Peyer's patch (tissue), 4 donors: Measurements from ENCODE around the gene PCBP2. TPM values are rescaled to one million over a fixed set of nuclear protein-coding genes. Genes with fewer than 3 reads are reported as not detected.
A peak's percentile ranks its signal among the peaks of the same experiment; 100 is the strongest.
"Not testable (repeated sequence)": the region's sequence is repeated elsewhere in the genome, so short reads cannot be mapped to it uniquely, and the experiment has no call there.

ENCODE experiments used
- DNase-seq, 3 donors: peaks; one replicate each; pipeline ENCODE4 v3.0.0-alpha.2; 2017 to 2019
- H3K27ac ChIP-seq, 4 donors: fragments of 200-600 bp; sonication (generic); one replicate each; pipeline ENCODE4 v1.5.1; 2016 to 2019
- H3K27me3 ChIP-seq, 2 donors: fragments of 200-600 bp; sonication (generic); one replicate each; pipeline ENCODE4 v1.5.1; 2019
- H3K36me3 ChIP-seq, 3 donors: fragments of 200-600 bp; sonication (generic); one replicate each; pipeline ENCODE4 v1.5.1; 2016 to 2019
- H3K4me1 ChIP-seq, 4 donors: fragments of 200-600 bp; sonication (generic); one replicate each; pipeline ENCODE4 v1.5.1; 2016 to 2019
- H3K4me3 ChIP-seq, 4 donors: fragments of 200-600 bp; sonication (generic); 1 replicate in 3 of 4; 2 replicates in 1 of 4; pipeline ENCODE4 v1.5.1; 2016 to 2019; ENCODE audit warnings: mild to moderate bottlenecking in 1 of 4
- H3K9me3 ChIP-seq, 4 donors: fragments of 200-600 bp; sonication (generic); one replicate each; pipeline ENCODE4 v1.5.1; 2016 to 2019; ENCODE audit warnings: mild to moderate bottlenecking in 1 of 4
- POLR2A ChIP-seq, 2 donors: fragments of 450-650 bp; IDR thresholded peaks; one replicate each; pipeline ENCODE4 v1.5.1; 2017; ENCODE audit warnings: antibody characterized with exemption in 2 of 2, mild to moderate bottlenecking in 2 of 2, moderate library complexity in 2 of 2
- total RNA-seq, 4 donors: library from RNA; depleted of rRNA; stranded (reverse); fragments of >200 nt; gene quantifications; one replicate each; pipeline ENCODE4 v1.1.0, GENCODE V29; 2016
- TF ChIP-seq, protein P1 (sequence below), 6 experiments: fragments of 450-650 bp in 4 of 6; fragments of 200-600 bp in 2 of 6; sonication (generic) in 1 of 6; IDR thresholded peaks; one replicate each; pipeline ENCODE4 v1.5.1; 2017 to 2019; ENCODE audit warnings: antibody characterized with exemption in 6 of 6, mild to moderate bottlenecking in 3 of 6, moderate library complexity in 1 of 6

Gene PCBP2
- total RNA-seq, 4 donors from 2014 or later, result 384 to 549 (median 500) TPM

DNA sequence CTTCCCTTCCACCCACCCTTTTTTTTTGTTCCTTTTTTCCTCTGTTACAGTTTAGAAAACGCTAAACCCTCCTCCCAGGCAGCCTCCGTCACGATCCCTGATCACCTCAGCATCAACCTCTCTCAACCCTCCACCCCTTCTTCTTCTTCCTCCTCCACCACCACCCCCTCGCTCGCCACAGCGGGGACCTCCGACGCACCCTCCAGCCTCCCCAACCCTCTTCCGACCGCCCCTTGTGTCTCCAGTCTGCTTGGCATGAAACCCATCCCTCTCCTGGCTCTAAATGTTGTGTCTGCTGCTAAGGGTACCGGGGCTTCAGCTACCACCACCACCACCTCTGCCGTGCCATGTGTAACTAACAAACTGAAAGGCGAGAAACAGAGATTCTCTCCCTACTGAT lies 22.9 kb downstream of the PCBP2 start:
- Histone ChIP-seq H3K36me3 (peaks cover 0 to 99% (median 0%) of the 10 kb centered on the region in 3 donors), H3K9me3 (no peaks in the 10 kb centered on the region), H3K4me1 (peaks cover 0 to 5% (median 0%) of the 10 kb centered on the region in 4 donors), H3K4me3 (no peak overlapping the region), H3K27ac (no peak overlapping the region), H3K27me3 (no peaks in the 10 kb centered on the region)
- no peak for DNase-seq
- TF ChIP-seq, protein P1, sequence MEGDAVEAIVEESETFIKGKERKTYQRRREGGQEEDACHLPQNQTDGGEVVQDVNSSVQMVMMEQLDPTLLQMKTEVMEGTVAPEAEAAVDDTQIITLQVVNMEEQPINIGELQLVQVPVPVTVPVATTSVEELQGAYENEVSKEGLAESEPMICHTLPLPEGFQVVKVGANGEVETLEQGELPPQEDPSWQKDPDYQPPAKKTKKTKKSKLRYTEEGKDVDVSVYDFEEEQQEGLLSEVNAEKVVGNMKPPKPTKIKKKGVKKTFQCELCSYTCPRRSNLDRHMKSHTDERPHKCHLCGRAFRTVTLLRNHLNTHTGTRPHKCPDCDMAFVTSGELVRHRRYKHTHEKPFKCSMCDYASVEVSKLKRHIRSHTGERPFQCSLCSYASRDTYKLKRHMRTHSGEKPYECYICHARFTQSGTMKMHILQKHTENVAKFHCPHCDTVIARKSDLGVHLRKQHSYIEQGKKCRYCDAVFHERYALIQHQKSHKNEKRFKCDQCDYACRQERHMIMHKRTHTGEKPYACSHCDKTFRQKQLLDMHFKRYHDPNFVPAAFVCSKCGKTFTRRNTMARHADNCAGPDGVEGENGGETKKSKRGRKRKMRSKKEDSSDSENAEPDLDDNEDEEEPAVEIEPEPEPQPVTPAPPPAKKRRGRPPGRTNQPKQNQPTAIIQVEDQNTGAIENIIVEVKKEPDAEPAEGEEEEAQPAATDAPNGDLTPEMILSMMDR (IDR thresholded peaks at IDR 0.05), result no peak
- TF ChIP-seq POLR2A (IDR thresholded peaks at IDR 0.05), result no peak

DNA sequence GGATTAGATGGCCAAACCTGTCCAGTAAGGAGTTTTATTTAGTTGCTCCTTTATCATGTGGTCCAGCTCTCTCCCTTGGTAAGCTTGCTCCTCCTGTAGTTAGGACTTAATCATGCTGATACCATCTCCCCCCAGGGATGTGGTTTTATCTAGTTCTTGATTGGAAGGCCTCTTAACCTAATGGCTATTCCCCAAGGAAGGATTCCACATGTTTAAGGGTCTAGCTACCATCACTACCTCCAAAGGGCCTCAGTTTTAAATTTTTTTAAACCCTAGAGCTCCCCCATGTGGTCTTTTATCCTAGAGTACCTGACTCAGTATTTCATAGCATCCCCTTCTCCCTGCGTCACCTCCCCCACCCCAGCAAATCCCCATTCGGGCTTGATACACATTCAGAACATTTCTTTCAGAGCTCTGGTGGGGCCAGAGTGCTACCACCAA lies 24.9 kb downstream of the PCBP2 start:
- Histone ChIP-seq H3K4me1 (peaks cover 0 to 11% (median 0%) of the 10 kb centered on the region in 4 donors), H3K27ac (no peak overlapping the region), H3K36me3 (peaks cover 0 to 99% (median 0%) of the 10 kb centered on the region in 3 donors), H3K9me3 (no peaks in the 10 kb centered on the region), H3K27me3 (no peaks in the 10 kb centered on the region), H3K4me3 (no peak overlapping the region)
- TF ChIP-seq, protein P1 (IDR thresholded peaks at IDR 0.05), result peak in 1 of 6 experiments; percentile 19
- no peak for TF ChIP-seq POLR2A (IDR thresholded peaks at IDR 0.05)
- no peak for DNase-seq

DNA sequence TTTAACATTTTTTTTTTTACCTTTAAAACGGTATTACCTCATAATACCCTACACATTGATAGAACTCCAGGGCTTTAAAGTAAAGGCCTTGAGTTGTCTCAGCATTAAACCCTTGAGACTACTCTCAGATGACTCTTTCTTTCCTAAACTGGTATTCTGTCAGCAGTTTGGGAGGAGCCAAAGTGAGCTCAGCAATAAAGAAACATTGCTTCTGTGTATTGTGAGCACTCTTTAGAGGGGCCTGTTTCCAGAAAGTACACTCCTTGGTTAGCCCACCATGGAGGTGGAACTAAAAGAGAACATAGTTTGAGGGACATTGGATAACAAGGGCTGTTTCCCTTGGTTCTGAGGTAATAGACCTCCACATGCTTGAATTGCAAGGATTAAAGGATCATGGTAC lies 27.0 kb downstream of the PCBP2 start:
- Histone ChIP-seq H3K27me3 (no peaks in the 10 kb centered on the region), H3K4me1 (peaks cover 0 to 25% (median 2%) of the 10 kb centered on the region in 4 donors), H3K9me3 (no peaks in the 10 kb centered on the region), H3K27ac (no peak overlapping the region), H3K4me3 (no peak overlapping the region), H3K36me3 (peaks cover 0 to 98% (median 0%) of the 10 kb centered on the region in 3 donors)
- no peak for DNase-seq
- TF ChIP-seq POLR2A (IDR thresholded peaks at IDR 0.05), result no peak
- TF ChIP-seq, protein P1 (IDR thresholded peaks at IDR 0.05), result no peak

DNA sequence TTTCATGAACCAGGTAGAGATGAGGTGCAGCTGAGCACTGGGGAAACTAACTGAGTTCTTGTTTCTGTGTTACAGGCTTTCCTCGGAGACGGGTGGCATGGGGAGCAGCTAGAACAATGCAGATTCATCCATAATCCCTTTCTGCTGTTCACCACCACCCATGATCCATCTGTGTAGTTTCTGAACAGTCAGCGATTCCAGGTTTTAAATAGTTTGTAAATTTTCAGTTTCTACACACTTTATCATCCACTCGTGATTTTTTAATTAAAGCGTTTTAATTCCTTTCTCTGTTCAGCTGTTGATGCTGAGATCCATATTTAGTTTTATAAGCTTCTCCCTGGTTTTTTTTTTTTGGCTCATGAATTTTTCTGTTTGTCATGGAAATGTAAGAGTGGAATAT lies 27.4 kb downstream of the PCBP2 start:
- H3K36me3 ChIP-seq, result peaks cover 0 to 94% (median 0%) of the 10 kb centered on the region in 3 donors
- H3K4me1 ChIP-seq, result peaks cover 0 to 25% (median 2%) of the 10 kb centered on the region in 4 donors
- no peak for TF ChIP-seq POLR2A (IDR thresholded peaks at IDR 0.05)
- TF ChIP-seq, protein P1 (IDR thresholded peaks at IDR 0.05), result no peak
- no peak for DNase-seq
- H3K9me3 ChIP-seq, result no peaks in the 10 kb centered on the region
- no peak overlapping the region for H3K27ac ChIP-seq
- no peak overlapping the region for H3K4me3 ChIP-seq
- no peaks in the 10 kb centered on the region for H3K27me3 ChIP-seq

DNA sequence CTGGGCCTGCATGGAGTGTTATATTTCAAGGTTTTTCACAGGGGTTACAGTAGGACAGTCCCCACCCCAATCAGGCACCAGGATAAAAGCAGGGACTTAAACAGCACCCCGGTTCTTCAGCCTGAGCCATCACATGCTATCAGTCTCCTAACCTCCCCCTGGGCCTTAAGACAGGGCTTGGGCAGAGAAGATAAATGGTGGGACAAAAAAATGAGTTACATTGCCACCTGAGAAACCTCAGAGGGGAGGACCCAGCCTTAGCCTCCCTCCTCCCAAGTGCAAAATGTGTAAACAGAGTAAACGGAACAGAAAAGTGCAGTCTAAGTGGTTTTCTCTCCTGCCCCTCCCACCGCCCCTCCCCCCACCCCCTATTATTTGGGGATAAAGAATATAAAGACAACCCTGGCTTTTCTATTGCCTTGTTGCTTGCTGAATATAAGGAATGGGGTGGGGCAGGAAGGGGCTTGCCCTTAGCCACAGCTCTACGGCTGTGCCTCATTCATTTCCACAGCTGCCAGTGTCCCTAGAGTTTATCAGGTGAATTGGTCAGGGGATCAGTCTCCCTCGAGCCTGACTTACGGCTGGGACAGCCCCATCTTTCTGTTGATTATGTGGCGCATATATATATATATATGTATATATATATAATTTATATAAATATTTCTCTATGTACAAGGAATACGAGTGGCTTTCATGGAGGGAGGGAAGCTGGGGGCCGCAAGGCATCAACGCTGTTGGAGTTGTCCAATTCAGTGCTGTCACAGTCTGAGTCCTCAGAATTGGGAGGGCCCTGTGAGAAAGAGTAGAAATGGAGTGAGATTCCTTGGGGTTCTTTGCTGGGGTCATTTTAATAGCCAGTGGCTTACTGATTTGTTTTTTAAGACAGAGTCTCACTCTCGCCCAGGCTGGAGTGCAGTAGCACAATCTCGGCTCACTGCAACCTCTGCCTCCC lies 28.9 kb downstream of the PCBP2 start:
- no peak overlapping the region for H3K27ac ChIP-seq
- H3K36me3 ChIP-seq, result peaks cover 0 to 89% (median 0%) of the 10 kb centered on the region in 3 donors
- no peak overlapping the region for H3K4me3 ChIP-seq
- peaks cover 0 to 19% (median 2%) of the 10 kb centered on the region in 4 donors for H3K4me1 ChIP-seq
- H3K27me3 ChIP-seq, result no peaks in the 10 kb centered on the region
- H3K9me3 ChIP-seq, result no peaks in the 10 kb centered on the region
- DNase-seq, result no peak
- TF ChIP-seq POLR2A (IDR thresholded peaks at IDR 0.05), result no peak
- TF ChIP-seq, protein P1 (IDR thresholded peaks at IDR 0.05), result no peak

DNA sequence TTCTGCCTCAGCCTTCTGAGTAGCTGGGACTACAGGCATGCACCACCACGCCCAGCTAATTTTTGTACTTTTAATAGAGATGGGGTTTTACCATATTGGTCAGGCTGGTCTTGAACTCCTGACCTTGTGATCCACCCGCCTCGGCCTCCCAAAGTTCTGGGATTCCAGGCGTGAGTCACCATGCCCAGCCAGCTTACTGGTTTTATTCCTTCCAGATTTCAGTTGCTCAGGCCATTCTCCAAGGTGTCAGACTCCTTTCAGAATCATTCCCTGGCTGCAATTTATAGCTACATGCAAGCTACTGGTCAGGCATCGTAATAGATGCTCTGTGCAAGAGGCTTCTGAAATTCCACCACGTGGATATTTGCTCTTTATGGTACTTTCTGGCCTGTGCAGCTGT lies 29.6 kb downstream of the PCBP2 start:
- H3K27ac ChIP-seq, H3K27me3 ChIP-seq, DNase-seq, H3K9me3 ChIP-seq, H3K4me3 ChIP-seq: not testable (repeated sequence)
- Histone ChIP-seq H3K4me1 (peaks cover 0 to 19% (median 2%) of the 10 kb centered on the region in 4 donors), H3K36me3 (peaks cover 0 to 89% (median 0%) of the 10 kb centered on the region in 3 donors)
